ENCODE measurements around the gene PTPRN. TPM values are rescaled to one million over a fixed set of nuclear protein-coding genes. Genes with fewer than 3 reads are reported as not detected.
A peak's percentile ranks its signal among the peaks of the same experiment; 100 is the strongest.

Gene PTPRN
- polyA plus RNA-seq, 1 donor (not counting 4 experiments of a cell fraction or from before 2014, with no cell fraction given): not detected

GRCh38 chr2:219272995-219273394, 36.2 kb downstream of the PTPRN start:
- H3K27ac ChIP-seq (ENCODE audit: control insufficient read depth, insufficient read depth, low read length): peak overlapping the region; percentile 100
- no peak for DNase-seq (ENCODE audit: low read depth, low spot score)
- no peaks in the 10 kb centered on the region for H3K36me3 ChIP-seq (ENCODE audit: control insufficient read depth in 2 of 2, extremely low read depth in 1 of 2, insufficient read depth in 2 of 2, low read length in 2 of 2)
- no peak overlapping the region for H3K4me3 ChIP-seq (ENCODE audit: control insufficient read depth in 2 of 3, extremely low read depth in 1 of 3, insufficient read depth in 2 of 3, low read depth in 1 of 3, low read length in 3 of 3)
- H3K9me3 ChIP-seq (ENCODE audit: control insufficient read depth, low read depth, low read length): no peaks in the 10 kb centered on the region
- no peak overlapping the region for H3K4me2 ChIP-seq (ENCODE audit: control insufficient read depth, extremely low read depth, insufficient read depth, low read depth, low read length)
- dilution Hi-C loops (cut with MboI; ENCODE audit: extremely low pct_ligation_motif_present, low sequenced_read_pairs): no loop called here
- H3K9ac ChIP-seq (ENCODE audit: control insufficient read depth, extremely low read depth, insufficient read depth, low read length): no peak overlapping the region
- H3K4me1 ChIP-seq (ENCODE audit: control insufficient read depth, extremely low read depth, insufficient read depth, low read length): peaks cover 48% of the 10 kb centered on the region
- H3K27me3 ChIP-seq (ENCODE audit: control insufficient read depth, extremely low read depth, insufficient read depth, low read length): no peaks in the 10 kb centered on the region
- FAIRE-seq: no peak
- no peaks in the 10 kb centered on the region for H4K20me1 ChIP-seq (ENCODE audit: control insufficient read depth, extremely low read depth, insufficient read depth, low read length)
- H3K79me2 ChIP-seq (ENCODE audit: control insufficient read depth, insufficient read depth, low read length): no peaks in the 10 kb centered on the region
- no peaks in the 10 kb centered on the region for H3K9me1 ChIP-seq (ENCODE audit: control insufficient read depth, extremely low read depth, insufficient read depth, low read length)
- H2AFZ ChIP-seq (ENCODE audit: control insufficient read depth, low read length): no peak overlapping the region
- TF ChIP-seq EZH2 (IDR thresholded peaks at IDR 0.05; ENCODE audit: low read length): no peak
- TF ChIP-seq CTCF (optimal IDR thresholded peaks at IDR 0.05 in 1 of 3, IDR thresholded peaks at IDR 0.05 in 1 of 3, conservative IDR thresholded peaks at IDR 0.05 in 1 of 3; ENCODE audit: extremely low read depth in 1 of 3, insufficient read depth in 2 of 3, low read length in 3 of 3): no peak

GRCh38 chr2:219272356-219272755, 36.8 kb downstream of the PTPRN start:
- no peaks in the 10 kb centered on the region for H3K27me3 ChIP-seq (ENCODE audit: control insufficient read depth, extremely low read depth, insufficient read depth, low read length)
- dilution Hi-C loops (cut with MboI; ENCODE audit: extremely low pct_ligation_motif_present, low sequenced_read_pairs): no loop called here
- H3K9me1 ChIP-seq (ENCODE audit: control insufficient read depth, extremely low read depth, insufficient read depth, low read length): no peaks in the 10 kb centered on the region
- peaks cover 41% of the 10 kb centered on the region for H3K4me1 ChIP-seq (ENCODE audit: control insufficient read depth, extremely low read depth, insufficient read depth, low read length)
- no peak overlapping the region for H2AFZ ChIP-seq (ENCODE audit: control insufficient read depth, low read length)
- H4K20me1 ChIP-seq (ENCODE audit: control insufficient read depth, extremely low read depth, insufficient read depth, low read length): no peaks in the 10 kb centered on the region
- H3K9ac ChIP-seq (ENCODE audit: control insufficient read depth, extremely low read depth, insufficient read depth, low read length): no peak overlapping the region
- no peaks in the 10 kb centered on the region for H3K9me3 ChIP-seq (ENCODE audit: control insufficient read depth, low read depth, low read length)
- DNase-seq (ENCODE audit: low read depth, low spot score): no peak
- H3K79me2 ChIP-seq (ENCODE audit: control insufficient read depth, insufficient read depth, low read length): no peaks in the 10 kb centered on the region
- H3K4me3 ChIP-seq (ENCODE audit: control insufficient read depth in 2 of 3, extremely low read depth in 1 of 3, insufficient read depth in 2 of 3, low read depth in 1 of 3, low read length in 3 of 3): no peak overlapping the region
- no peak for FAIRE-seq
- H3K36me3 ChIP-seq (ENCODE audit: control insufficient read depth in 2 of 2, extremely low read depth in 1 of 2, insufficient read depth in 2 of 2, low read length in 2 of 2): no peaks in the 10 kb centered on the region
- no peak overlapping the region for H3K27ac ChIP-seq (ENCODE audit: control insufficient read depth, insufficient read depth, low read length)
- H3K4me2 ChIP-seq (ENCODE audit: control insufficient read depth, extremely low read depth, insufficient read depth, low read depth, low read length): no peak overlapping the region
- TF ChIP-seq EZH2 (IDR thresholded peaks at IDR 0.05; ENCODE audit: low read length): no peak
- no peak for TF ChIP-seq CTCF (optimal IDR thresholded peaks at IDR 0.05 in 1 of 3, IDR thresholded peaks at IDR 0.05 in 1 of 3, conservative IDR thresholded peaks at IDR 0.05 in 1 of 3; ENCODE audit: extremely low read depth in 1 of 3, insufficient read depth in 2 of 3, low read length in 3 of 3)

Measured in keratinocyte (primary cell).